Iris pigment epithelial cell (primary cell): Measurements from ENCODE around the gene HDAC4.
A peak's percentile ranks its signal among the peaks of the same experiment; 100 is the strongest.

Experiments used
- DNase-seq: peaks from one replicate; pipeline ENCODE4 v3.0.0-alpha.2; 2011; ENCODE audit warnings: low read depth

HDAC4 gene

DNA sequence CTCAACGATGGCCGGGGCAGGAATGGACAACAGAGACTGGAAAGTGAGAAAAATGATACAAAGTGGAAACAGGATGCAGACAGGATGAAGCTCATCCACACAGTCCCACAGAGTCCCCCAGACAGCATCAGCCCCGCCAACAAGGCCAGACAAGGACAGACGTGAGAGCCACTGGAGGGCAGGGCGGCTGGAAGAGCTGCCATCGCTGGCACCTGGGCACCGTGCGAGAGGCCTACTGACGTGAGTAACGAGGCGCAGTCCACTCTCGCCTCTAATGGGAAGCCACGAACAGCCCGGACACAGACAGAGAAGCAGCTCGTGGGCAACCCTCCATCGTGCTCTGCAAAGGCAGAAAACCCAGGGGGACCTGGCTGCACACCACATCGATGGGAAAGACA lies 17.1 kb downstream of the HDAC4 start:
- no peak for DNase-seq

DNA sequence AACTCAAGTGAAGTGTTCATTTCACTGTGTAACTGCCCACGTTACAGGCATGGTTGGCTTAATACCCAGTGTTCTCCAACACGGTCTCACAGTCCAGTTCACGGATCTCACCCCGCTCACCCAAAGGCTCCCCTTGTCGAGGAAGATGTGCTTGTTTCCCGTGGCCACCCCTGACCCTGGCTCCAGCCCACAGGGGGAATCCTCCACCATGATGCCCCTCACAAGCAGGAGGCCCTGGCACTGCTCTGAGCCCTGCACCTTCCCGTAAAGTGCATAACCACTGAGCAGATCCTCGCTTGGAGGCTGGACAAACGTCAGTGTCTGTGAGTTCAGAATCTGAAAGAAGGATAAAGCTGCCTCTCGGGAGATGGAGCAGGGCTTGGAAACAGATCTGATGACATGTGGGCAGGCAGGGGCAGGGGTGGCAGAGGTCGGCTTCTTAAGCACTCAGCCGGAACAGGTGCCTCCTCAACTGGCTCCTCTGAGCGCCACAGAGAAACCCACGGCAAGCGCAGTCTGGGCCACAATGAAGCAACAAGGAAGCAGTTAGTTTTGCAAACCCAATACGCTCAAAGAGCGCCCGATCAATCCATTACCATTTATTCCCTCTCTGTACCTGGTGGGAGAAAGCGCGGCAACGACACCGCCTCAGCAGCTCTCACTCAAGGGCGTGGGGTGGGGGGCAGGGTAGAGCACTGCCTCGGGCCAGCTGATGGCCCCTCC lies 17.6 kb downstream of the HDAC4 start:
- no peak for DNase-seq

DNA sequence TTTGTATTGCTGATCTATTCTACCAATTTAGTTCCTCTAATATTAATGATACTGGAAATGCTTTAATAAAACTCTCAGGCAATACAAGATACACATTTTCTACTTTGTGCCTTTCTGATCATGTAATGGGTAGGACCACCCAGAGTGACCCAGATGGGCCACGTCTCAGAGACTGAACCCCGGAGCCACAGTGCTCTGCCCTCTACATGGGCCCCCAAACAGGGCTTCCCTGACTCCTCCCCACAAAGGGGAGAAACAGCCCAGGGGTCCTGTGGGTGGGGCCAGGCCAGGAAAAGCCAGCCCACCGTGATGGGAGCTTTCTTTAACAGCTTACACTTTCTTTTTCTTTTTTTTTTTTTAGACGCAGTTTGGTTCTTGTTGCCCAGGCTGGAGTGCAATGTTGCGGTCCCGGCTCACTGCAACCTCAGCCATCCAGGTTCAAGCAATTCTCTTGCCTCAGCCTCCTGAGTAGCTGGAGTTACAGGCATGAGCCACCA lies 18.4 kb downstream of the HDAC4 start:
- no peak for DNase-seq

DNA sequence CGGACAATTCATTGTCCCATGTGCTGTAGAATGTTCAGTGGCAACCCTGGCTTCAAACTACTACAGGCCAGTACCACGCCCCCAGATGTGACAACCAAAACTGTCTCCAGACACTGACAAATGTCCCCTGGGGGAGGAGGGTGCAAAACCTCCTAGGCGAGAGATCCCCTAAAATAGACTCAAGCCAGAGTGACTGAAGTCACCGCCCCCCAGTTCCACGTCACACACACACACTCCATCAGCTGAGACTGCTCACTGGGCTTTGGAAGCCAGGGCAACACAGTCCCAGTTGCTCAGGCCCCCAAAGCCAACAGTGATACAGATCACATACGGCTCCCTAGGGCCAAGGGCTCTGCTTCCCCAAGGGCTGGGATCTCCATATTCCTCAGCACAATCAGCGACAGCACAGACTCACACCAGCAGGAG lies 19.1 kb downstream of the HDAC4 start:
- DNase-seq: no peak

DNA sequence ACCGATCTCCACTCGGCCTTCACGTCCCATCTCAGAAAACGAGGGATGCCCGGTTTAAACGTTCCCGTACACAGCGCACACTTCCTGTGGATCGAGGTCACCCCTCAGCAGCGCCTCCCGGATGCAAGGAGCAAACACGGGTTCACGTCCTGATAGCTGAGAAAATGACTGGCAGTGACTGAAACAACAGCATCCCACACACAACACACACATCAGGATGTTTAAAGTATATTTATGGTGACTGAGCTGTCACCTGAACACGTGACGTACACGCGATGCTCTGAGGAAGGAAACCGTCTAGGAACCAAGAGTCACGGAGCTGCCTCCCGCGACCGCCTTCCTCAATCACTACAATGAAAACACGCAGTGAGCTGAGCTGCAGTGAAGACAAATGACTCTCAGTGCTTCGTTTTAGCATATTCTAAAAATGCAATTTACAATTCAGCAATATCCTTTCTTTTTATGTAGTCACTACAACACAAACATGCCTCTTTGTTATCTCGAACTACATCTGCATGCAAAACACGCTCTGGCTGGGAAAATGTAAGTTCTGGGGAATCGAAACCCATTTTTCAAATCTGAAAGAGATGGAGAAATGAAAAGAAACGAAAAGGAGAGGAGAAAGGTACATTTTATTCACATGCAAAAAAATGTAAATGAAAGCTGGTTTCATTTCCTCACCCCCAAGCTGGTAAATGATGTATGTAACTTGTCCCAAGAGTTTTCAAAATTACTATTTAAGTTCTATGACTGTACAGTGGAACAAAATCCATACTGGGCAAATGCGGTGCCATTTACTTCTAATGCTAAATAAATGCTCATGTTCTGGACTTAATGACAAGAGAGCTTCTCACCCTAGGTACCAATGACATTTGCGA lies 19.8 kb downstream of the HDAC4 start:
- no peak for DNase-seq

DNA sequence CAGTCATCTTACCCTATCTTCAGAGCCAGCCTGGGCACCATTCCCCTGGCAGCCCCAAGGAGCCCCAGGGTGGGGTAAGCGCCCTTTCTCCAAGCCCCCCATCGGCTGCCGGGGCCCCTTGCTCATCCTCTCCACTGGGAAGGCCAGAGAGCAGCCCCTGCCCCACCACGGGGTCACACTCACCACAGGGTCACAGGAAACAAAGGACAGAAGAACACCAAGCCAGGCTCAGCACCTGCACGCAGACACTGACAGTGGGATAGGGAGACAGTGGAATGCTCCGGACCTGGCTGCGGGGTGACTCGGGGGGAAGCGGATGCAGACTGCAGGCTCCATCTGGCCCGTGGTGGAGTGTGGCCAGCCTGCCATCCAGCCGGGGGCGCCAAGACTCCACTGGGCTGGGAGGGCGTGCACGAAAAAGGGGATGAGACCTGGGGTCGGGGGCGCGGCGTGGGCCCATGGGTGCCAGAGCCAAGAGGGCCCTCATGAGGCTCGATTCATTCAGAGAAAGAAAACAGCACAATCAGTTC lies 21.1 kb downstream of the HDAC4 start:
- DNase-seq: no peak

DNA sequence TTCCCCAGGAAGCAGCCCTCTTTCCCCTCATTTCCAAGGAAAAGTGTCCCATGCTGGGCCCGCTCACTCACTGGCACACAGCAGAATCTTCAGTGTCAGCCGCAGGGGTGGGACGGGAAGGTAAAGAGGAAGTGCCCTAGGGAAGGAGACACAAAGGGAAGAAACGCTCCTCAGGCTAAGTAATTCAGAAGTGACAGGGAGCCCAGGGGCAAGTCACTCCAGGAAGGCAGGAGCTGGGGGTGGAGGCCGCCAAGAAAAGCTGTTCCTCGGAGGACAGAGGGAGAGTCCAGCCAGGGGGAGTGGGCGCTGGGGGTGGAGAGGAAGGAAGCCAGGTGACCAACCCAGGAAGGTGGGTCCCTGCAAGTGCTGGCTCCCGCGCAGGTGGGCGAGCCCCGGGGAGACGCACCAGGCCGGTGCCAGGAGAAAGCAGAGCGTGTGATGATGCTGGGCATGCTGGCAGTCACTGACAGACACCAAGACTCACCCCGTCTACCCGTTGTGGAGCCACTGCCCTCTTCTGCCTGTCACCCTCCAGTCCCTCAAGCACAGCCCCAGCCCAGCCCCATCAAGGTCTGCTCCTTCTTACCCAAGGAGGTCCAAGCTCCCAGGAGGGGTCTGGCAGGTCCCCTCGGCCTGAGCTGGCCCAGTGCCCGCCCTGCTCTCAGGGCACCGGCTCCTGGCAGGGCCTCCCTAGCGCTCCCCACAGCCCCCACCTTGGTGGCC lies 21.7 kb downstream of the HDAC4 start:
- no peak for DNase-seq

DNA sequence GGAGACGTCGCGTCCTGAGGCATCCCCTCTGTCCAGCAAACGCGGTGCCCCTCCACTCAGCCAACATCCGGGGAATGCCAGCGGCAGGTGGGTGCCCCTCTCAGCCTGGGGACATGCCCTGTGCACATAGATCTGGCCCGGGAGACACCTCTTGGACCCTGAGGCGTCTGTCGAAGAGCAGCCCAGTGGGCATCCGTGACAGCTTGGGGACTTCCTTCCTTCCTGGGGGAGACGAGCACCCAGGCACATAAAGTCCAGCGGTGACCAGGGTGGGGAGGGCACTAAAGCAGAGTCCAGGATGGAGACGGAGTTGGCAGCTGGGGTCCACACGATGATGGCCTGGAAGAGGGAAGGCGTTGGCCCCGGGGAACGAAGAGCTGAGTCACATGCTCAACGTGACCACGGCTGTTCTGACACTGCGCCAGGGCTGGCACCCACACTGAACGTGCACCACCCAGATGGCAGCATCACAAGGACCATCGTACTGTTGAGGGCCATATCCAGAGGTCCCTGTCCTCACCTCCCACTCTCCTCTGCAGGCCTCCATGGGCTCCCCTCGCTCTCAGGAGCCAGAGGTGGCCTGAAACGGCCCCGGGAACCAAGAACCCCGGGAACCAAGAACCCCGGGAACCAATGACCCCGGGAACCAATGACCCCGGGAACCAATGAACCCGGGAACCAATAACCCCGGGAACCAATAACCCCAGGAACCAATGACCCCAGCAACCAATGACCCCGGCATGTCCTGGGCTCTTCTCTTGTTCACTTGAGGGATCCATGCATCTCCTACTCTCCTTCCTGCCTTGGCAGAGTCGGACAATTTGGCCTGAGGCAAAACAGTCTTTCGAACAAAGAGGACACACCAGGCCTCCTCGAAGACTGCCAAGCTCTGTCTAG lies 22.6 kb downstream of the HDAC4 start:
- no peak for DNase-seq

DNA sequence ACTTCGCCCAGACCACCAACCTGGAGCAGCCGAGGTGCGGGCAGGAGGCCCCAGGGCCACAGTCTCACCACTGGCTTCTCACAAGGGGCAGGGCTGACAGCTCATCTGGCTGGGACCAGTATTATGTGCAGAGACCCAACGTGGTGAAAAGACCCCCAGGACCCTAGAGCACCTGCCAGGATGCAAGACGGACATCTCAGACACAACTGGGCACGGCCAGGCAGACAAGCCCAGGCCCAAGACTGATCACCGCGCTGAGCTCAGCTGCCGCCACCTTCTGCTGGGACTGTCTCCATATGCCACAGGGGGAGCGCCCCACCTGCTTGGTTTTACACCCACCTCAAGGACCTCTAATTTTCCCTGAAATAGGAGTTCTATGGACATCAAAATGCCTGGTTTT lies 23.2 kb downstream of the HDAC4 start:
- DNase-seq: no peak

DNA sequence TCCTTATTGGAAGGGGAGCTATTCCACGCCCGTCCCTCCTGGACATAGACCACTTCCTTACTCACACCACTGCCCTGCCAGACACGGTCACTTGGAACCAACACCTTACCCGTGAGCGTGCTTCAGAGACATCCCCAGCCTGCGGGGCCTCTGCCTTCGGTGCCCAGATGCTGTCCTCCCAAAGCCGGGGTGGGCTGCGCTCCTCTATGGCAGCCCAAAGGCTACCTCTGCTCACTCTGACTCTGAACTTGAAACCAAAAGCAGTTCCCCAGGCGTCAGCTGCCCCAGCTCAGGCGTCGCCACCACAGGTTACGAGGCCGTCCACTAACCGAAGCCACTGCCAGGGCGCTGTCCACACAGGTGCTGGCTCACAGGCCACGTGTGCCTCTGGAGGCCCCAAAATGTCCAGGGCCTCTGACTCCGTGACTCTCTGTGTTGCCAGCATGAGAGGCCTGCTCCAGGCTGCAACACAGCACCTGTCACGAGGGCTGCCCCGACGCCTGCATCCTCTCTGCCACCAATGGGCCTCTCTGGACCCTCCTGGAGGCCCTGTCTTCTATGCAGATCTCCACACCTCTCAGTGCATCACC lies 23.8 kb downstream of the HDAC4 start:
- no peak for DNase-seq

DNA sequence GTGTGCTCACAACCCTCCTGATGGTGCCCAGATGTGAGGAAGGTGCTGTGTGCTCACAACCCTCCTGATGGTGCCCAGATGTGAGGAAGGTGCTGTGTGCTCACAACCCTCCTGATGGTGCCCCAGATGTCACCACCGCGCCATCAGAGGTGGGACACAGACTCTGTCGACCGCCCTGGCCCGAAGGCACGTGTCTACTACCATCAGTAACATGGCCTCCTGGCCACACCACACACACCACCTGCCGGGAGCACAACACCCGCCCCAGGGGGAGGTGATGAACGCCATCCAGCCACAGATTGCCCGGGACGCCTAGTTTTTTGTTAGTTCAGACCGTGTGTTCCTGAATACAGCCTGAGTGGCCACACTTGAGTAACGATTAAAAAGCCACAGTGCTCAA lies 24.5 kb downstream of the HDAC4 start:
- DNase-seq: no peak

DNA sequence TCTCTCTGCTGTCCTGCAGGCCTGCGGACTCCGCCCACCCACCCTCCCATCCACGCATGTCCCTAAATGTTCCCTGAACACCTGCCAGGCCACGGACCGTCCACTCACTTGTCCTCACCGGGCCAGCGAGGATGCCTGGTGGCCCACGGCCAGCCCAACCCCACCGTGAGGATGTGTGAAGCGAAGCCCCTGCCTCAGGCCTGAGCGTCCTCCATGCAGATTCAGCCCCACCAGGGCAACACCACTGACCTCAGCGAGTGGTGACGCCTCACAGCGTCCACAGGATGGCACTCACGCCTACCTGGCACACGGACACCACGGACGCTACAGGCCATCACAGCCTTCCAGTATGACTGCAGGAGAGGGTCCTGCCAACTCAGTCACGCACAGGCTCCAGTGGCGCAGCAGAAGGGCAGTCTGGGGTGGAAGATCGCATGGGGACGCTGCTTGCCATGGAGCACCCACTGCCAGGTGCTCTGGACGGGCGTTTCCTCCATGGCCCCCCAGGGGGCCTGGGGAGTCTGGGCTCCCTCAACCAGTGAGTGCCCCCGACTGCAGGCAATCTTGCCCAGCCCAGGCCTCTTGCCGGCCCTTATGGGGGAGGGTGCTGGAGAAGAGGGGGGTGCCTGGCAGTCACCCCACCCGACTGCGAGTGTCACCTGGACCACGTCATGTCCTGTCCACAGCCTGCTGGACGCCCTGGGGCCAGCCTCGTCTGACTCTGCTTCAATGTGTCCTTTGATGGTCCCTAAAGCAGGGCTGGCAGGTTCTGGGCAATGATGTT lies 25.4 kb downstream of the HDAC4 start:
- no peak for DNase-seq

DNA sequence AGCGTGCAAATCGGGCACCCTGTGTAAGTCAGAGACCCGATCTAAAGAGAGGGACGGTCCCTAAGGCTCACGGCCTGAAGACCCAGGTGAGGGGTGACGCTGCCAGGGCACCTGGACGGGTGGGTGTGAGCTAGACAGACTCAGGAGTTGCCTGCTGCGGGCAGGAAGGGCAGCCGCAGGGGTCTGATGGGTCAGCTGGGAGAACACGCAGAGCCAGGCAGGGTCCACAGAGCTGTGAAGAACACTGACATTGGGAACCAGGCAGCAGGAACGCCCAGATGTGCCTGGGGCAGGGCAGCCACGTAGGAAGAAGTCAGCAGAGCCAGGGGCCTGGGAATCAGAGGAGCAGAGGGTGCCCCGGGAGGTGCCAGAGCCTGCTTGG lies 25.9 kb downstream of the HDAC4 start:
- DNase-seq: no peak

DNA sequence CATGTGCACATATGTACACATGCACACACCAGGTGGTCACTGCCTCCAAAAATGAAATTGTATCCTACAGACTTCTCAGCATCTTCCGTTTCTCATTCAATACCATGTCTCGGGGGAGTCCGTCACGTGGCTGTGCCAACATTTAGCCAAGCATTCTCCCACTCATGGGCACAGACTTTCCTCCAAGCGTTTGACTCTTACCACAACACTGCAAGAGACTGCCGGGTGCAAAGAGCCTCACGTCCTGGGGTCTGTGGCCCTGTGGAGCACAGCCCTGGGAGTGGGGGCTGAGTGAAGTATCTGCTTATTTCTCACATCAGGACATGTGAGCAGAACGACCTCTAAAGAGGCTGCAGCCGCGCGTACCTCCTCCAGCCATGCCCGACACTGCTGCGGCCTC lies 28.0 kb downstream of the HDAC4 start:
- no peak for DNase-seq

DNA sequence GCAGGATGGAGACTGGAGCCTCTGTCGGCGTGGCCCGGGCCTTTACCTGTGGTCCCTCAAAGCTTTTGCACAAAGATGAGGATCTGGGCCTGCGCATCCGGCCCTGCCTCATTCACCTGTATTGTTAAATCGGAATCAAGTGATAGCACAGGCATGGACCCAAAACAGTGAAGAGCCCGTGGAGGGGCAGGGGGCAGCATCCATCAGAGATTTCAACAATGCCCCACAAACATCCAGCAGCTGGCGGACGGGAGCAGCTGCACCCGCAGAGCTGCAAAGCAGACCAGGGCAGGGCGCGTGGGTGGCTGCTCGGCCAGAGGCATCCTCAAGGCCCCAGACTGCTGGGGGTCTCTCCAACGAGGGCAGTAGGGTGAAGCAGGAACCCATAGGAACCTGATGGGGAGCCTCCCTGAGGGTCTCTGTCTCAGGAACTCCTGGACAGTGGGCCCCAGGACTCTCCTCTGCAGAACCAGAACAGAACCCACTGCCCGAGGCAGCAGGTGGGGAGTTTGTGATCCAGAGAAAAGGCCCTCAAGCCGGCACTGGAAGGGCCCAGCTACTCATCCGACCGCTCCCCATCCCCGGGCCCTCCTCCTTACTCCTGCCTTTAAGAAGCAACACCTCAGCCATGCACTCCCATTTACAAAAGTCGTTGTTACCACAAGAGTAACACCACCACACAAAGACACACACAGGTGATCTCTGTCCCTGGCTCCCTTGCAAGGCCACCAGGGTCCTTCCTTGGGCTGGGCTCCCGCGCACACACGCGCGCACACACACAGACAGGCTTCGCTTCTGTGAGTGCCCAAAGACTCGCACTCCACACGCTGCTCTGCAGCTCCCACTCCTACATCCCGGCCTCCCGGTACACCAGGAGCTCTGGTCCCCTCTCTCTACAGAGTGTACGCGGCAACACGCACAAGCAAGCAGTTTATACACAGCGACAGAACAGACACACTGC lies 28.8 kb downstream of the HDAC4 start:
- no peak for DNase-seq

DNA sequence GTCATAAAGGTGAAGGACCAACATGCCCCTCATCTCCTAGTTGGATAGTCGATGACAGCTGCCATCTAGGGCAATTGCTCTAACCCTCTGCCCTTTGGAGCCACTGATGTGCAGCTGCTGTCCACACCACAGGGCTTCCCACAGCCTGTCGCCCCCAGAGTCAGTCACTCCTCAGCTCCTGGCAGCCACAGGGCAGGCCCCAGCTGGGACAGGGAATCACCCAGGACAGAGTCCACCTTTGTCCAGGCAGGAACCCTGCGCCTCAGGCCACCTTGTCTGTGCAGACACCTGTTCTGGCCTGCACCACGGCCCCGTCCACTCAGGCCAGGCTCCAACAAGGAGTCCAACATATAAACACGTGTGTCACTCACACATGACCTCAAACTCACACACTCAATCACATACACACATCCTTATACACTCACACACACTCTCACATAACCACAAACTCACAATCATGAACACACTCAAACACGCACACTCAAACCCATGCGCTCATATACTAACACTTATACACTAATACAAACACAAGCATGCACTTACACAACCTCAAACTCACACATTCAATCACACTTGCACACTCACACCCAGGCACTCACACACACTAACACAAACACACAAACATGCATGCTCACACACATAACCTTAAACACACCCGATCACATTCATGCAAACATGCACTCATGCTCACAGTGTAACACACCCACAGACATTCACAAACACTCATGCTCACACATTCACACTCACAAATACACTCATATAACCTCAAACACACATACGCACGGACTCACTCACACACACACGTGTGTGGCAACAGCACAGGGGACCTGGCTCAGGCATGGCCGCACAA lies 29.7 kb downstream of the HDAC4 start:
- DNase-seq: no peak

DNA sequence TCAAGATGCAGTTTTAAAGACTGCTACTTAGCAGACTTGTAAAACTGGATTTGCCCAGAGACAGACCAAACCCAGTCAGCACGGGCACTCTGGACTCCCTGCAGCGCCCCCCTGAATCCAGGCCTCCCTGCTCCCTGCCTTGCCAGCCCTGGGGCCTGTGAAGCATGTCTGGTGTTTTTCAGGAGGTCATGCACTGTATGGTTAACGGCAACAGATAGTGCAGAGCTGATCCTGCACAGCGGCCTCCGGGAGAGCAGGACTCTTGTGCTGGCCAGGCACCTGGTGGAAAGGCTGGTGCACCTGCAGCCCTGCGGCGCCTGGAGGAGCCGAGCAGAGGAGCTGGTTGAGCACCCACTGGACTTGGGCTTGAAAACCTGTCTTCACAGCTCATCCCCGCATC lies 30.4 kb downstream of the HDAC4 start:
- DNase-seq: no peak

DNA sequence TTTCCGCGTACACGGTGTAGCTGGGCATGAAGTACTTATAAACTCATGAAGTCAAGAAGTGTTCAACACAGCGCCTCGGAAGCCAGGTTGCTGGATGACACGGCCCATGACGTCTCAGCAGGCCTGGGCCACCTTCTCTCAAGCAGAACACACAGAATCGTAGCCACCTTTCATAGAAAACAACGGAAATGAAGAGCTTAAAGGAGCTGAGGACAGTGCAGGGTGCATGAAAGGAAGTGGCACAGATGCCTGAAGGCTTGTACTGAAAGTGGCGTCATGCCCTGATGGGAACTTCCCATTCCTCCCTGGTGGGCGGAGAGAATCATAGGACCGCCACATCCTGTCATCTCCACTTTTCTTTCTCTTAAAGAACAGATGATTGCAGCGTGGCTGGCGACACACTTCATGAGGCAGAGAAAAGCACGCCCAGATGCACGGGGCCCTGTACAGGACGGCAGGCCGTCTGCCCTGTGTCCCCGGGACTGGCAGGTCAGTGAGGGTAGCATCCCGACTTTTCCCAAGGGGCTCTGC lies 31.1 kb downstream of the HDAC4 start:
- peak; percentile 29 for DNase-seq
